GM06990 (cell line): Measurements from ENCODE around the gene CD47.

Experiments
- DNase-seq: peaks from one replicate; pipeline ENCODE4 v3.0.0-alpha.2; 2011; ENCODE audit not compliant: insufficient read length; ENCODE audit errors: extremely low read depth
- H3K27me3 ChIP-seq: replicated peaks from 2 replicates; pipeline ENCODE4 v1.6.0; 2011; ENCODE audit warnings: low read length; ENCODE audit not compliant: control insufficient read depth, insufficient read depth
- H3K36me3 ChIP-seq: 2 replicates; pipeline ENCODE4 v1.5.1; 2011; ENCODE audit warnings: low read length; ENCODE audit not compliant: control insufficient read depth, insufficient read depth
- H3K4me3 ChIP-seq: replicated peaks from 2 replicates; pipeline ENCODE4 v1.5.1; 2011; ENCODE audit warnings: low read depth, mild to moderate bottlenecking, control low read depth, low read length
- CTCF ChIP-seq: IDR thresholded peaks from 2 replicates; pipeline ENCODE4 v1.5.1; 2011; ENCODE audit warnings: low read length, control low read depth, mild to moderate bottlenecking, inconsistent platforms; ENCODE audit not compliant: insufficient read depth, poor library complexity, severe bottlenecking

Gene CD47

GRCh38 chr3:108008931-108009639 lies 81.7 kb downstream of the CD47 start:
- Histone ChIP-seq H3K27me3 (no peaks in the 10 kb centered on the region), H3K4me3 (no peak overlapping the region), H3K36me3 (no peaks in the 10 kb centered on the region)
- no peak for TF ChIP-seq CTCF
- DNase-seq: no peak

- Histone ChIP-seq H3K4me3 (no peak overlapping the region), H3K36me3 (no peaks in the 10 kb centered on the region), H3K27me3 (no peaks in the 10 kb centered on the region)
- TF ChIP-seq CTCF: no peak
- no peak for DNase-seq
Measured at GRCh38 chr3:108008106-108008505, 82.7 kb downstream of the CD47 start.

GRCh38 chr3:108006881-108007331 lies 83.9 kb downstream of the CD47 start:
- no peak for DNase-seq
- Histone ChIP-seq H3K36me3 (no peaks in the 10 kb centered on the region), H3K27me3 (no peaks in the 10 kb centered on the region), H3K4me3 (no peak overlapping the region)
- no peak for TF ChIP-seq CTCF

- H3K27me3 ChIP-seq: no peaks in the 10 kb centered on the region
Measured at GRCh38 chr3:108006077-108006771, 84.6 kb downstream of the CD47 start.

GRCh38 chr3:108004647-108005046 lies 86.2 kb downstream of the CD47 start:
- no peaks in the 10 kb centered on the region for H3K27me3 ChIP-seq
- TF ChIP-seq CTCF: no peak
- no peak for DNase-seq
- H3K4me3 ChIP-seq: no peak overlapping the region
- no peaks in the 10 kb centered on the region for H3K36me3 ChIP-seq

More at GRCh38 chr3:108006077-108006771, 84.6 kb downstream of the CD47 start:
- no peak for DNase-seq
- Histone ChIP-seq H3K4me3 (no peak overlapping the region), H3K36me3 (no peaks in the 10 kb centered on the region)
- TF ChIP-seq CTCF: no peak
